ENCODE data around the gene KIF16B. TPM values are rescaled to one million over a fixed set of nuclear protein-coding genes. Genes with fewer than 3 reads are reported as not detected.

The KIF16B gene
- total and polyA plus RNA-seq, 10 of the 15 experiments (the other 5 are each of a cell fraction or from before 2014, with no cell fraction given) = 0.21 to 5.2 (median 3.0) TPM

DNA sequence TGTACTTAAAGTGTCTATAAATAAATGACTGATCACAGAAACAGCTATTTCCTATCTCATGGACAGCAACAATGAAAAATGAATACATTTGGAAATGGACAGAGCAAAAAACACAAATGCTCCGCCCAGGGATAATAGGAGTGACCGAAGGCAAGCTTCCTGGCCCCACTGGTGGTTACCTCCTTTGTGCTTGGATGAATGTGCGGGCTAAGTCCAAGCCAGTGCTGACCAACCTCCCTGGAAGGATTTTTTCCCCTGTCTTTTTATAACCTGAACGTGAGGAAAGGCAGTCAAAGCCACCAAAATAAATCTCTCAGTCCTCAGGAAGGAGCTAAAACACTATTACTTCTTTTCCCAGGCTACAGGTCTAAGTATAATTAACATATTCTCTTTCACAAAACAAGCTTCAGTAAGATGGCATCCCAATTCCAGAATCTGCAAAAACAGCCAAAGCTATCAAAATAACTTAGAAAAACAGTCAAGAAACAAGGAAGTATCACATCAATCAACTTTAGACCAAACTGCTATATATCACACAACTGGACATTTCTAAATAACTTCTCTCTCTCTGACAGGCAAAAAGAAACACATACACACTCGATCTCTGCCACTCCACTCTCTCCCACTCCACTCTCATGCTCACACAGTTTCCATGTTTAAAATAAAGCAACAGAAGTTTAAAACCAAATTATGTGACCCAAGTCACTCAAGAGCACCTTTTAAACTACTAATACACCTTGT is 10.0 kb downstream of the KIF16B start:
- BruUV-seq (replicated peaks) = no TSS peak
- SMC1A ChIA-PET (ENCODE audit: uncharacterized antibody, unreplicated experiment) = no interaction called here
- Histone ChIP-seq H3K4me2 (ENCODE audit: control insufficient read depth, insufficient read depth) (no peak overlapping the region), H3K36me3 (ENCODE audit: control insufficient read depth in 2 of 2, insufficient read depth in 2 of 2, low read length in 1 of 2) (no peaks in the 10 kb centered on the region), H4K20me1 (ENCODE audit: control insufficient read depth, insufficient read depth) (no peaks in the 10 kb centered on the region), H3K4me3 (no peak overlapping the region), H3K4me1 (ENCODE audit: control insufficient read depth, insufficient read depth, low read length) (no peaks in the 10 kb centered on the region), H3K9ac (ENCODE audit: control insufficient read depth, insufficient read depth, low read length) (no peak overlapping the region), H3K27me3 (replicated peaks in 1 of 2; ENCODE audit: control insufficient read depth in 2 of 2, insufficient read depth in 2 of 2, low read length in 1 of 2) (no peaks in the 10 kb centered on the region), H3K79me2 (ENCODE audit: control insufficient read depth, insufficient read depth, low read length) (no peaks in the 10 kb centered on the region), H3K27ac (ENCODE audit: control insufficient read depth, insufficient read depth) (no peak overlapping the region), H2AFZ (ENCODE audit: control insufficient read depth, low read depth, low read length) (no peak overlapping the region), H3K9me3 (replicated peaks; ENCODE audit: control insufficient read depth, insufficient read depth, low read length) (no peaks in the 10 kb centered on the region)
- TF ChIP-seq, protein P1, sequence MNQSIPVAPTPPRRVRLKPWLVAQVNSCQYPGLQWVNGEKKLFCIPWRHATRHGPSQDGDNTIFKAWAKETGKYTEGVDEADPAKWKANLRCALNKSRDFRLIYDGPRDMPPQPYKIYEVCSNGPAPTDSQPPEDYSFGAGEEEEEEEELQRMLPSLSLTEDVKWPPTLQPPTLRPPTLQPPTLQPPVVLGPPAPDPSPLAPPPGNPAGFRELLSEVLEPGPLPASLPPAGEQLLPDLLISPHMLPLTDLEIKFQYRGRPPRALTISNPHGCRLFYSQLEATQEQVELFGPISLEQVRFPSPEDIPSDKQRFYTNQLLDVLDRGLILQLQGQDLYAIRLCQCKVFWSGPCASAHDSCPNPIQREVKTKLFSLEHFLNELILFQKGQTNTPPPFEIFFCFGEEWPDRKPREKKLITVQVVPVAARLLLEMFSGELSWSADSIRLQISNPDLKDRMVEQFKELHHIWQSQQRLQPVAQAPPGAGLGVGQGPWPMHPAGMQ (IDR thresholded peaks at IDR 0.05; ENCODE audit: borderline replicate concordance) = no peak
- TF ChIP-seq CHD4 (IDR thresholded peaks at IDR 0.05) (no peak), RBBP5 (conservative IDR thresholded peaks at IDR 0.05) (no peak), CBFB (IDR thresholded peaks at IDR 0.05; ENCODE audit: low read depth) (no peak), STAT1 (conservative IDR thresholded peaks at IDR 0.05) (no peak), ATF3 (IDR thresholded peaks at IDR 0.05; ENCODE audit: borderline replicate concordance, extremely low read depth, low read depth, low read length) (no peak), MTA2 (IDR thresholded peaks at IDR 0.05; ENCODE audit: low read depth) (no peak), NBN (IDR thresholded peaks at IDR 0.05) (no peak), MAX (IDR thresholded peaks at IDR 0.05; ENCODE audit: low read depth, low read length) (no peak), SIX5 (IDR thresholded peaks at IDR 0.05; ENCODE audit: low read depth, low read length, severe bottlenecking) (no peak), BMI1 (IDR thresholded peaks at IDR 0.05; ENCODE audit: borderline replicate concordance) (no peak), GABPA (IDR thresholded peaks at IDR 0.05; ENCODE audit: low read depth) (no peak), YY1 (IDR thresholded peaks at IDR 0.05; ENCODE audit: low read depth, low read length) (no peak), ZNF622 (IDR thresholded peaks at IDR 0.05) (no peak), PAX5 (IDR thresholded peaks at IDR 0.05; ENCODE audit: borderline replicate concordance, low read depth, low read length) (no peak), KLF5 (IDR thresholded peaks at IDR 0.05; ENCODE audit: partially characterized antibody) (no peak), SMAD5 (IDR thresholded peaks at IDR 0.05; ENCODE audit: low read depth) (no peak), SMC3 (IDR thresholded peaks at IDR 0.05; ENCODE audit: borderline replicate concordance, low read length) (no peak), TCF7 (IDR thresholded peaks at IDR 0.05; ENCODE audit: borderline replicate concordance) (no peak)
- TF ChIP-seq, protein P2, sequence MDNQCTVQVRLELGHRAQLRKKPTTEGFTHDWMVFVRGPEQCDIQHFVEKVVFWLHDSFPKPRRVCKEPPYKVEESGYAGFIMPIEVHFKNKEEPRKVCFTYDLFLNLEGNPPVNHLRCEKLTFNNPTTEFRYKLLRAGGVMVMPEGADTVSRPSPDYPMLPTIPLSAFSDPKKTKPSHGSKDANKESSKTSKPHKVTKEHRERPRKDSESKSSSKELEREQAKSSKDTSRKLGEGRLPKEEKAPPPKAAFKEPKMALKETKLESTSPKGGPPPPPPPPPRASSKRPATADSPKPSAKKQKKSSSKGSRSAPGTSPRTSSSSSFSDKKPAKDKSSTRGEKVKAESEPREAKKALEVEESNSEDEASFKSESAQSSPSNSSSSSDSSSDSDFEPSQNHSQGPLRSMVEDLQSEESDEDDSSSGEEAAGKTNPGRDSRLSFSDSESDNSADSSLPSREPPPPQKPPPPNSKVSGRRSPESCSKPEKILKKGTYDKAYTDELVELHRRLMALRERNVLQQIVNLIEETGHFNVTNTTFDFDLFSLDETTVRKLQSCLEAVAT (IDR thresholded peaks at IDR 0.05) = no peak
- CTCF ChIA-PET = interaction anchor here (0.9 kb wide), 1 partner anchor 170 kb away, joined by 4 read pairs; no protein-coding TSS in a partner anchor
- POLR2A ChIA-PET = no interaction called here
- RAD21 ChIA-PET (ENCODE audit: unreplicated experiment) = interaction anchor here (0.6 kb wide), 1 partner anchor 1637 kb away, joined by 3 read pairs; no protein-coding TSS in a partner anchor
- DNase-seq (ENCODE audit: low read depth, low spot score) (no peak), FAIRE-seq (no peak), ATAC-seq (no peak)
- intact Hi-C loops (cut with micrococcal nuclease; ENCODE audit: unreplicated experiment) (no loop called here), in situ Hi-C loops (cut with MboI) (no loop called here)
- 45% methylated on average over 5 of the region's 5 CpGs for WGBS (ENCODE audit: insufficient coverage, insufficient replicate concordance, low lambda C conversion rate, missing lambda C conversion rate)

All from GM12878 (cell line).